ENCODE measurements around the gene SRA1. TPM values are rescaled to one million over a fixed set of nuclear protein-coding genes. Genes with fewer than 3 reads are reported as not detected.

Gene SRA1
- total and polyA plus RNA-seq, 2 of the 8 experiments (the other 6 are each of a cell fraction or from before 2014, with no cell fraction given): 27.4 to 39.4 TPM

- TF ChIP-seq CHD7 (IDR thresholded peaks at IDR 0.05; ENCODE audit: insufficient replicate concordance, low read length): no peak
- TF ChIP-seq CHD2 (IDR thresholded peaks at IDR 0.05; ENCODE audit: low read length): no peak
- TF ChIP-seq CTCF (IDR thresholded peaks at IDR 0.05; ENCODE audit: control extremely low read depth in 1 of 3, insufficient read depth in 1 of 3, low read depth in 1 of 3, low read length in 3 of 3): no peak
- TF ChIP-seq YY1 (IDR thresholded peaks at IDR 0.05; ENCODE audit: low read depth, low read length): no peak
- no peak for TF ChIP-seq TCF12 (IDR thresholded peaks at IDR 0.05; ENCODE audit: low read depth, low read length)
Observed at GRCh38 chr5:140548791-140549190, 8.5 kb downstream of the SRA1 start (continued).

All from H1 (cell line).